Dermis blood vessel endothelial cell (primary cell): ENCODE results near the gene ZNF93. TPM values are rescaled to one million over a fixed set of nuclear protein-coding genes. Genes with fewer than 3 reads are reported as not detected.
"Not testable (repeated sequence)": the region's sequence is repeated elsewhere in the genome, so short reads cannot be mapped to it uniquely, and the experiment has no call there.

ENCODE experiments used
- DNase-seq: peaks from one replicate; pipeline ENCODE4 v3.0.0; 2010
- total RNA-seq: library from RNA; depleted of rRNA; stranded (reverse); fragments of >200 nt; gene quantifications from 2 replicates; pipeline ENCODE4 v1.2.3, GENCODE V29; 2014

Gene ZNF93
- 6.0 and 11.7 TPM in 2 replicates for total RNA-seq

DNA sequence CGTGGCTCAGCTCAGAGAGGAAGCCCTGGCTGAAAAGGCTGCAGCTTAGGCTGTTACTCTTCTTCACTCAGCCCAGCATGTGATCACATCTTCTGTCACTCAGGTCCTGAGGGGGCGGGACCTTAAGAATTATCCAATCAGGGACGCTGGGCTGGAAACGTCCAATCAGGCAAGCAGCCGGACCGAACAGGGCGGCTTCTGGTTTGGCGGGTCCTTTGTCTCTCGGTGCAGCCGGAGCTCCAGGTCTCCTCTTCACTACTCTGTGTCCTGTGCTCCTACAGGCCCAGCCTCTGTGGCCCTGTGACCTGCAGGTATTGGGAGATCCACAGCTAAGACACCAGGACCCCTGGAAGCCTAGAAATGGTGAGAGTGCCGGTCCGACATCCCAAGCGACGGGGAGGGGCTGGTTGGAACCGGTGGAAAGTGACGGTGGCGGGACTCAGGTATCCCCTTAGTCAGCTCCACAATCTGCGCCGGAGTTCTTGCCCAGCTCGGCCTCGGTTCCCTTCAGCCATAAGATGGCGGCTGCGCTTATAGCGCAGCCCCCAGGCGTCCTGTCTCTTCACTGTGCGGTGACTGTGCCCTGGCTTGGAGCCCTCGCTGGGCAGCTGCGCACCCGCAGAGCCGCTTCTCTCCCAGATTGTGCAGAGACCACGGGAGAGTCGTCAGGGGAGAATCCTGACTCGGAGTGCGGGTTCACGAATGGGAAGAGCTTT is at the start of gene ZNF93:
TSS of gene ZNF93 (plus strand) at position 218 of the 716 bp plus-strand sequence. CDS start at position 361, 143 bp downstream.
- peak; percentile 98 for DNase-seq

DNA sequence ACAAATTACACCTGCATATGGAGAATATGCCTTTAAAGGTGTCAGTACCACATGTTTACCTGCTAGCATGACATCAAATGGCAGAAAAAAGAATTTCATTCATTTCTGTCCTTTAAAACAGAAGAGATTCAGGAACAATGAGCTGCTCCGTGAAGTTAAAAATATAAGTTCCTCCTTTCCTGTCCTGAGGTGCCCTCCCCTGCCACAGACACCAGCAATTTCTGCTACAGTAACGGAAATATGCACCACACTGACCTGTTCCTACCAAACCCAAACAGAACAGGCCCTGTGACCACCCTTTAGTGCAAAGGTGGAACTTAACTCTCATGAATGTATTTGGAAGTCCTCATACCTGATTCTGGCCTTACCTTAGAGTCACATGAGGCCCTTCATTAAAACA is 49.0 kb upstream of the ZNF93 start:
- not testable (repeated sequence) for DNase-seq

DNA sequence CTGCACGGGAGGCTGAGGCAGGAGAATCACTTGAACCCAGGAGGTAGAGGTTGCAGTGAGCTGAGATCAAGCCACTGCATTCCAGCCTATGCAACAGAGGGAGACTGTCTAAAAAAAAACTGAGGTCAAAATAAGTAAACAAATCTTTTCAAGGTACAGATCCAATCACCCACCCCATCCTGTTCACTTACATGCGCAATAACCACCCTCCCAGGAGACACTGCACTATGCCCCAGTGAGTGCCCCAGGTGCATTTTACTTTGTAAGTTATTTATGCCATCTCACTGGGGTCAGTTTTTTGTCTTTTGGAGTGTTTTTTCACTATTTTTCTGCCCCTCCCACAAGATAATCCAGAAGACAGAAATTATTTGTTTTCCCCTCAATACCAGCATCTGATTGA is 42.0 kb upstream of the ZNF93 start:
- no peak for DNase-seq

DNA sequence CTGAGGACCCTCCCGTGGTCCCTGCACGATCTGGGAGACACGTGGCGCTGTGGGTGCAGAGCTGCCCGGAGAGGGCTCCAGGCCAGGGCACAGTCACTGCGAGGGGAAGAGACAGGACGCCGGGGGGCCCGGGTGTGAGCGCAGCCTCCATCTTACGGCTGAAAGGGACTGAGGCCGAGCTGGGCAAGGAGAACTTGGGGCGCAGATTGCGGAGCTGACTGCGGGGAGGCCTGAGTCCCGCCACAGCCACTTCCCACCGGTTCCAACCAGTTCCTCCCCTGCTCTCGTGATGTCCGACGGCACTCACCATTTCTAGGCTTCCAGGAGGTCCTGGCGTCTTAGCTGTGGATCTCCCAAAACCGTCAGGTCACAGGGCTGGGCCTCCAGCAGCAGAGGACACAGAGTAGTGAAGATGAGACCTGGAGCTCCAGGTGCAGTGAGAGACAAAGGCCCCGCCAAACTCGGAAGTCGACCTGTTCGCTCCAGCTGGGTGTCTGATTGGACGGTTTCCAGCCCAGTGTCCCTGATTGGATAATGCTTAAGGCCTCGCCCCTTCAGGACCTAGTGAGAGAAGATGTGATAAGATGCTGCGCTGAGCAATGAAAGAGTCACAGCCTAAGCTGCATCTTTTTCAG is 39.9 kb upstream of the ZNF93 start:
- DNase-seq: peak; percentile 3

DNA sequence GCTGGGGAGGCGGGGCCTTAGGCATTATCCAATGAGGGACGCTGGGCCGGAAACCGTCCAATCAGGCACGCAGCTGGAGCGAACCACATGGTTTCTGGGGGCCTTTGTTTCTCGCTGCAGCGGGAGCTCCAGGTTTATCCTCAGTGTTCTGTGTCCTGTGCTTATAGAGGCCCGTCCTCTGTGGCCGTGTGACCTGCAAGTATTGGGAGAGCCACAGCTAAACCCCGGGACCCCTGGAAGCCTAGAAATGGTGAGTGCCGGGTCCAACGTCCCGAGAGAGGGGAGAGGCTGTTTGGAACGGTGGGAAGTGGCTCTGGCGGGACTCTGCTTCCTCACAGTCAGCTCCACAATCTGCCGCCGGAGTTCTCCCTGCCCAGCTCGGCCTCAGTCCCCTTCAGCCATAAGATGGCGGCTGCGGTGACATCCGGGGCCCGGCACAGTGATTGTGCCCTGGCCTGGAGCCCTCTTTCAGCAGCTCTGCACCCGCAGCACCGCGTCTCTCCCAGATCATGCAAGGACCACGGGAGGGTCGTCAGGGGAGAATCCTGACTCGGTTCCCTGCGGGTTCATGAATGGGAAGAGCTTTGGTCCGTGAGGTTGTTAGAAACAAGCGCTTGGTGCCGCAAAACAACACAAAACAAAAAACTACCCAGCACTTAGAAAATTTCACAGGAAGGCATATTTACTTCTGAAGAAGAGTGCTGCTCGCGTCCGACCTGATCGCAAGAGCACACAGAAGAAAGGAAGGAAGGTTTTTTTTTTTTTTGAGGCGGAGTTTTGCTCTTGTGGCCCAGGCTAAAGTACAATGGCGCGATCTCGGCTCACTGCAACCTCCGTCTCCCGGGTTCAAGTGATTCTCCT is 34.8 kb upstream of the ZNF93 start, which contains the start of gene ZNF253:
TSS of gene ZNF253 (plus strand) at position 133 of the 861 bp plus-strand sequence. CDS start at position 248, 115 bp downstream.
- peak; percentile 97 for DNase-seq

DNA sequence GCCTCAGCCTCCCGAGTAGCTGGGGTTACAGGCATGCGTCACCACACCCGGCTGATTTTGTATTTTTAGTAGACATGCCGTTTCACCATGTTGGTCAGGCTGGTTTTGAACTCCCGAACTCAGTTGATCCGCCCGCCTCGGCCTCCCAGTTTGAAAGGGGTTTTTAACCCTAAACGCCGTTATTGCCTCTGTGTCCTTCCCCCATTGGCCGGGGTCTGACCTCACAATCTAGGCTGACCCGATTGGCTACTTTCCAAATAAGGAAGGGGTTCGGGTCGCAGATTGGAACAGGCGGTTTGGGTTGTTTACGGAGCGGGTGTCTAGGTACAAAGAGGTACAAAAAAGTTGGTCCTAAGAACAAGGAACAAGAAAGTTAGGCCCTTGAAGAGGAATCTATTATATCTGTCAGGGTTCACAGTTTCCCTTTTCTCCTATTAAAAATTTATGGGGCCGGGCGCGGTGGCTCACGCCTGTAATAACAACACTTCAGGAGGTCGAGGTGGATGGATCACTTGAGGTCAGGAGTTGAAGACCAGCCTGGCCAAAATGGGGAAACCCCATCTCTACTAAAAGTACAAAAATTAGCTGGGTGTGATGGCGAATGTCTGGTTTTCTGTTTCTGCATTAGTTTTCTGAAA is 34.0 kb upstream of the ZNF93 start:
- peak; percentile 27 for DNase-seq

DNA sequence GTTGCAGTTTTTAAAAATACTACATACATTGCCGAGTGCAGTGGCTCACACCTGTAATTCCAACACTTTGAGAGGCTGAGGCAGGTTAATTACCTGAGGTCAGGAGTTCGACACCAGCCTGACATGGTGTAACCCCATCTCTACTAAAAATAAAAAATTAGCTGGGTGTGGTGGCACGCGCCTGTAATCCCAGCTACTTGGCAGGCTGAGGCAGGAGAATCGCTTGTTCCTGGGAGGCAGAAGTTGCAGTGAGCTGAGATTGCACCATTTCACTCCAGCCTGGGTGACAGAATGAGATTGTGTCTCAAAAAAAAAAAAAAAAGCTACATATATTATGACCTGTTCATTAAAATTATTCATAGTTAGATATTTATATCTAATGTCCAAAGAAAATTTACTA is 30.7 kb upstream of the ZNF93 start:
- DNase-seq: not testable (repeated sequence)

DNA sequence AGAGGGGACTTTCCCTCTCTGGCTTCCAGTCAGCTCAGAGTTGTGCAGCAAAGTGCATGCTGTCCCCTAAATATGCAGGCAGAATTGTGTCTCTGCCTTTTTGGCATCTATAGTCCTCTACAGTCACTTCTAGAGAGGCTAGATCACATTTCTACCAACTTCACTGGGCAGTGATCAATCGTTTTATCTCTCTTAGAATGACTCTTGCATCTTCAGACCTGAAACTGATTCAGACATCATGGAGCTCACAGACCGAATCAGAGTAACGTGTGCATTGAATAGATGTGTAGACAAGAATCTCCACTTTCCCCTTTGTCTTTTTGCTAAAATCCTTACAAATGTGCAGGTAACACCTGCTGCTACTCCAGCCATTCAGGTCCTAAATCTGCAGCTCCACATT is 28.8 kb upstream of the ZNF93 start:
- no peak for DNase-seq

DNA sequence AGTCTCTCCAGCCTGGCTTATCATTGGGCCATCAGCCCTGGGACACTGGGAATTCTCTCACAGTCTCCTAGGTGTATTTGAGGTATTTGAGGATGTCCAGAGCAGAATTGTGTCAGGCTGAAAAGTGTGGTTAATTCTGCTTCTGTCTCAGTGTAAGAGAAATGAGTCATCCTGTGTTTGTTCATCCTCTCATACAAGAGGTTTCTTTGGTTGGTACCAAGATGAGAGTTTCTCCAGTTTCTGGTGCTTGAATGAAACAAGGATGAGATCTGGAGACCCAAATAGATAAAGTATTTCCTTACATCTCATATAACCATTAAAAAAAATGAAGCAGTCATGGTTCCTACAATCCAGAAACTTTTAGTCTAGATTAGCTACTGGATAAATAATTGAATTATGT is 27.4 kb upstream of the ZNF93 start:
- DNase-seq: no peak

DNA sequence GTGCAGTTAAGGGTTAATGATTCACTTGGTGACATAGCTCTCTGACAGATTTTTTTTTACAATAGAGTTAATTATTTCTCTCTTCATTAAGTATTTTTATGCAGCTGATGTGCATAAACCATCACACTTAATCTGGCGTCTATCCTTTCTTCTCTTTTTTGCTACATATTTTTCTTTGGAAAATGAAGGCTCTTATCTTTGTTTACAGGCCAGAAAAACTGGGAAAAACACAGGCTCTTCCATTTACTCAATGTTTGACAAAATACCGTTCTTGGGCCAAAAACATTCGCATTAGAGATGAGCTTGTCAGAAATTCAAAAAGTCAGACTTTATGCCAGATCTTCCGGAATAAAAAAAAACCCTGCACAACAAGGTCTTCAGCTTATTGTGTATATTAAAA is 23.0 kb upstream of the ZNF93 start:
- no peak for DNase-seq

DNA sequence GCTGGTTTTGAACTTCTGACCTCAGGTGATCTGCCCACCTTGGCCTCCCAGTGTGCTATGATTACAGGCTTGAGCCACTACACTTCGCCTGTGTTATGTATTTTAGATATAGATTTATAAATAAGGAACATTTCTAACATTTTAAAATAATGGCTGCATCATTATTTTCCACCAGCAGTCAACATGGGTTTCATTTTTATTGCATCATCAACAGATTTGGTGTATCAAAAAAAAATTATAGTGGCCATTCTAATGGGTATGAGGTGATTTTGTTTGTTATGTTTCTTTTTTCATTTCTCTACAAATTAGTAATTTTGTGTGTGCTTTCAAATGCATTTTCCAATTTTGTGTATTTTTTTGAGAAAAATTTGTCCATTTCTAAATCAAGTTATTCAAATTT is 16.2 kb upstream of the ZNF93 start:
- no peak for DNase-seq

DNA sequence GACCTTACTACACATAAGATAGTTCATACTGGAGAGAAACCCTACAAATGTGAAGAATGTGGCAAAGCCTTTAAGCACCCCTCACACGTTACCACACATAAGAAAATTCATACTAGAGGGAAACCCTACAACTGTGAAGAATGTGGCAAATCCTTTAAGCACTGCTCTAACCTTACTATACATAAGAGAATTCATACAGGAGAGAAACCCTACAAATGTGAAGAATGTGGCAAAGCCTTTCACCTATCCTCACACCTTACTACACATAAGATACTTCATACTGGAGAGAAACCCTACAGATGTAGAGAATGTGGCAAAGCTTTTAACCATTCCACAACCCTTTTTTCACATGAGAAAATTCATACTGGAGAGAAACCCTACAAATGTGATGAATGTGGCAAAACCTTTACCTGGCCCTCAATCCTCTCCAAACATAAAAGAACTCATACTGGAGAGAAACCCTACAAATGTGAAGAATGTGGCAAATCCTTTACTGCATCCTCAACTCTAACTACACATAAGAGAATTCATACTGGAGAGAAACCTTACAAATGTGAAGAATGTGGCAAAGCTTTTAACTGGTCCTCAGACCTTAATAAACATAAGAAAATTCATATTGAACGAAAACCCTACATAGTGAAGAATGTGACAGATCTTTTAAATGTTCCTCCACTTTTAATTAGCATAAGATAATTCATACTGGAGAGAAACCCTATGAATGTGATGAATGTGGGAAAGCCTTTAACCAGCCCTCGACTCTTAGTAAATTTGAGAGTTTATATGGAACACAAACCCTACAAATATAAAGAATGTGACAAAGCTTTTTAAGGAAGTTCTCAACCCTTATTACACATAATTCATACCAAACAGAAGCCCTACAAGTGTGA is 8.4 kb upstream of the ZNF93 start:
- DNase-seq: not testable (repeated sequence)

DNA sequence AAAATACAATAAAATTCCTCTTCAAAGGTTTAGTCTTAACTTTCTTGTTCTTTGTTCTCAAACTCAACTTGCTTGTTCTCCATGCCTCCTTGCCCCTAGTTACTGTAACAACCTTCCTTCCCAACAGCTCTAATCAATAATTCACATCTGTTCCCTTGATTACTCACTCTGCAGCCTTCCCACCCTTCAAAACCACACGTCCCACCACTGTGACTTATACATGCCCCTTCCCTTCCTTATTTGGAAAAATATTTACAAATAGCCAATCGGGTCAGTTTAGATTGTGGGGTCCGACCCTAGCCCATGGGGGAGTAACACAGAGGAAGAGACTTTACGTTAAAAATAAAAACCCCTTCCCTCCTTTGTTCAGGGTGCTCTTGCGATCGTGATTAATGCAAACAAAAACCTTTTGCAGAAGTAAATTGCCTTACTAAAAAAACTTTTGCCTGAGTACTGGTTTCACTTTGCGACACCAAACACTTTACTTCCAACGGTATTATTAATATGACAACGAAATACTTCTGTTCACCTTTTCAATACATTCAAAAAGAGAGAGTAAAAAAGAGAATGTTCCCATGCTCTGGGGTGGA is 512 bp upstream of the ZNF93 start:
- DNase-seq: peak; percentile 59

DNA sequence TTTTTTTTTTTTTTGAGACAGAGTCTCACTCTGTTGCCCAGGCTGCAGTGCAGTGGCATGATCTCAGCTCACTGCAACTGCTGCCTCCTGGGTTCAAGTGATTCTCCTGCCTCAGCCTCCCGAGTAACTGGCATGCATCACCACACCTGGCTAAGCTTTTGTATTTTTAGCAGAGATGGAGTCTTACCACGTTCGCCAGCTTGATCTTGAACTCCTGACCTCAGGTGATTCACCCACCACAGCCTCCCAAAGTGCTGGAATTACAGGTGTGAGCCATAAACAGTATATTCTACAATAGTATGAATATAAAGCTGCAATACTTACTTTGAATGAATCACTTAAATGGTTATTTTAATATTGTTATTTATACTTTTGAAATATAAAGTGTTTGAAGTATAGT is 6.8 kb downstream of the ZNF93 start:
- not testable (repeated sequence) for DNase-seq

DNA sequence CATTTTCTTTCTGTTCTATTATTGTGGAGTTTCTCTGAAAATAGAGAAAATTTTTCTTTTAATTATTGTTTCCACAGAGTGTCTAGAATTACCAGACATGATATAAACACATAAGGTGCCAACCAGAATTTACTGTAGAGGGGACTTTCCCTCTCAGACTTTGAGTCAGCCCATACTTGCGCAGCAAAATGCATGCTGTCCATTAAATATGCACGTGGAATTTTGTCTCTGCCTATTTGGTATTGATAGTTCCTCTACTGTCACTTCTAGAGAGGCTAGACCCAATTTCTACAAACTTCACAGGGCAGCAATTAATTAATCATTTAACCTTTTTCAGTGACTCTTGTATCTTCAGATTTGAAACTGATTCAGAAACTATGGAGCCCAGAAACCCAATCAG is 8.9 kb downstream of the ZNF93 start:
- no peak for DNase-seq

DNA sequence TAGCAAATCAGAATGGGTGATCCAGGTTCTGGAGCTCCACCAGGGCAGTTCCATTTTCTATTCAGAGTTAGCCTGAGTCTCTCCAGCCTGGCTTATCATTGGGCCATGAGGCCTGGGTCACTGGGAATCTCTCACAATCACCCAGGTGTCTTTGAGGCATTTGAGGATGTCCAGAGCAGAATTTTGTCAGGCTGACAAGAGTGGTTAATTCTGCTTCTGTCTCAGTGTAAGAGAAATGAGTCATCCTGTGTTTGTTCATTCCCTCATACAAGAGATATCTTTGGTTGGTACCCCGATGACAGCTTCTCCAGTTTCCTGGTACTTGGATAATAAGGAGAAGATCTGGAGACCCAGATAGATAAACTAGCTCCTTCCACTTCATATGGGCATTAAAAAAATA is 10.4 kb downstream of the ZNF93 start:
- no peak for DNase-seq

DNA sequence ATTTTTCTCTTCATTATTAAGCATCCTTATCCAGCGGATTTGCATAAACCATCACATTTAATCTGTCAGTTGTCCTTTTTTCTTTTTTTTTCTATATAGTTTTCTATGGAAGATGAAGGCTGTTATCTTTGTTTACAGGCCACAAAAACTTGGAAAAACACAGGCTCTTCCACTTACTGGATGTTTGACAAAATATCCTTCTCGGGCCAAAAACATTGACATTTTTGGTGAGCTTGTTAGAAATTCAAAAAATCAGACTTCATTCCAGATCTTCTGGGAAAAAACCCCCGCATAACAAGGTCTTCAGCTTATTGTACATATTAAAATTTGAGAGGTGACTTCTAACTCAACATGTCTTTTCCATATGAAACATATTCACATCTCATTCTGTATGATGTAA is 13.8 kb downstream of the ZNF93 start:
- no peak for DNase-seq

DNA sequence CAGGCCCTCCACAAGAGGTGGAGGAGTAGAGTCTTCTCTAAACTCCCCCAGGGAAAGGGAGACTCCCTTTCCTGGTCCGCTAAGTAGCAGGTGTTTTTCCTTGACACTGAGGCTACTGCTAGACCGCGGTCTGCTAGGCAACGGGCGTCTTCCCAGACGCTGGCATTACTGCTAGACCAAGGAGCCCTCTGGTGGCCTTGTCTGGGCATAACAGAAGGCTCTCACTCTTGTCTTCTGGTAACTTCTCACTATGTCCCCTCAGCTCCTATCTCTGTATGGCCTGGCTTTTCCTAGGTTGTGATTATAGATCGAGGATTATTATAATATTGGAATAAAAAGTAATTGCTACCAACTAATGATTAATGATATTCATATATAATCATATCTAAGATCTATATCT is 29.7 kb downstream of the ZNF93 start:
- not testable (repeated sequence) for DNase-seq

DNA sequence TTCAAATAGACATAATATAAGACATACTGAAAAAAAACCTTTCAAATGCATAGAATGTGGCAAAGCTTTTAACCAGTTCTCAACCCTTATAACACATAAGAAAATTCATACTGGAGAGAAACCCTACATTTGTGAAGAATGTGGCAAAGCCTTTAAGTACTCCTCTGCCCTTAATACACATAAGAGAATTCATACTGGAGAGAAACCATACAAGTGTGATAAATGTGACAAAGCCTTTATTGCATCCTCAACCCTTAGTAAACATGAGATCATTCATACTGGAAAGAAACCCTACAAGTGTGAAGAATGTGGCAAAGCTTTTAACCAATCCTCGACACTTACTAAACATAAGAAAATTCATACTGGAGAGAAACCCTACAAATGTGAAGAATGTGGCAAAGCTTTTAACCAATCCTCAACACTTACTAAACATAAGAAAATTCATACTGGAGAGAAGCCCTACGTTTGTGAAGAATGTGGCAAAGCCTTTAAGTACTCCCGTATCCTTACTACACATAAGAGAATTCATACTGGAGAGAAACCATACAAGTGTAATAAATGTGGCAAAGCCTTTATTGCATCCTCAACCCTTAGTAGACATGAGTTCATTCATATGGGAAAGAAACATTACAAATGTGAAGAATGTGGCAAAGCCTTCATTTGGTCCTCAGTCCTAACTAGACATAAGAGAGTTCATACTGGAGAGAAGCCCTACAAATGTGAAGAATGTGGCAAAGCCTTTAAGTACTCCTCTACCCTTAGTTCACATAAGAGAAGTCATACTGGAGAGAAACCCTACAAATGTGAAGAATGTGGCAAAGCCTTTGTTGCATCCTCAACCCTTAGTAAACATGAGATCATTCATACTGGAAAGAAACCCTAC is 32.9 kb downstream of the ZNF93 start:
- DNase-seq: not testable (repeated sequence)

DNA sequence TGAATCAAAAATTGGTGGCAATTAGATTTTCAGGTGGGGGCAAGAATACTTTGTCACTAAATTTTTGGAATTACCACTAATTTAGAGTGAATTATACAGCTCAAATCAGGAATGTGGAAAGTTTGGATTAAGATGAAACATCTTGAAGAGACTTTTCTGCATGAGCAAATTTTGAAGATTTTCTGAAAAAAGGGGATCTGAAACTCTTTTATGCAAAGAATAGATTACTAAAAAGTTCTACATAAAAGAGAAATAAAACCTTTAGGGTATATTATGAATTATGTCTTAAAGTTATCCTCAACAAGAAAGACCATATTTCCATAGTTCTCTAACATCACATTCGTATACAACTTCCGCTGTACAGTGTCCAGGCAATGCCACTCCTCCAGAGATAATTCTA is 36.7 kb downstream of the ZNF93 start:
- DNase-seq: no peak
